CMK (cell line): ENCODE measurements around the gene NXN.
"Not testable (repeated sequence)": the region's sequence is repeated elsewhere in the genome, so short reads cannot be mapped to it uniquely, and the experiment has no call there.

ENCODE experiments used
- DNase-seq: peaks from one replicate; pipeline ENCODE4 v3.0.0-alpha.2; 2010; ENCODE audit warnings: low read depth

The NXN gene

DNA sequence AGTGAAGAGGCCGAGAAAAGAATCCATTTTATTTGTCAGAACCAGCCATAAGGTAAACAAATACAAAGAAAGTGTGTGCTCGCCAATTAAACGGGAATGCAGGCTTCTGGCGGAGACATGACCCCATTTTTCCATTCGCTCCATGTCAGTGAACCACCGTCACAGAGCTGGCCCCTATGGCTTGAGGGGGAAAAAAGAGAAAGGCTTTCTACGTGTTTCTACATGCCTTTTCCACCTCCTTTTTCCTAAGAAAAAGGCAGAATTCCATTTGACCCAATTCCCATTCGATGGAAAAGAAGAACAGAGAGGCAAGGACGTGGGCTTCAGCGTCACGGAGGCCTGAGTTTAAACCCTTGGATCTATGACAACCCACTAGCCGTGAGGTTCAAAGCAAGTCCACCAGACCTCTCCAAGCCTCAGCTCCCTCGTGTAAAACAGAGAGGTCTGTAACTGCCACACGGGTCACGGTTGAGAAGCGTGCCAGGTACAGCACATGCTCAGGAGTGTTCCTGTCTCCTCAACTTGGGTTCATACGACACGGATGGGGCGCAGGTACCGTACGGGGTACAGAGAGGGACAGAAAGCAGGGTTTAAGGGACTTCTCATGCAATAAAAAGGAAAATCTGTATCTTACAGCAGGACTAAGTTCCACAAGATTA, 91.9 kb downstream of the NXN start:
- no peak for DNase-seq

DNA sequence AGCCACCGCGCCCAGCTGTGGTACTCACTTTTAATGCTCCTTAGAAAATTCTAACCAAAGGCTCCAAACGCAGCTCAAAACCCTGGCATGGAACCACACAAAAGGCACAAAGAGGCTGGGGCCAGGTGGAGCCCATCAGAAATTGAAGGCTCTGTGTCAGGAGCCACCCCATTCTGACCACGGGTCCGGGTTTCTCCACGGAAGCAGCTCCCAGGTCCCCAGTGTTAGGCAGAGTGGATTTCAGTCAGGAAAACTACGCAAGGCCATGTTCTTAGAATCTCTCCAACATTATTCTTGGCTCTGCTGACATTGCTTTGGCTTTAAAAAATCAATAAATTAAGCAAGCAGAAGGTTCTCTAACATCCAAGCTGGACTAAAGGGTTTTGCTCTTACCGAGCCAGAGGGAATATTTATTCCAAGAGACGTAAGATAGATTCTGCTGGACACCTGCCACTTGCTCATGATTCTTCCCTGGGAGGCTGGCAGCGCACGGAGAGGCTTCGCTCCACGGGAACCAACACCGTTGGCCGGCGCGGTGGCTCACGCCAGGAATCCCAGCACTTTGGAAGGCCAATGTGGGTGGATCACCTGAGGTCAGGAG, 93.5 kb downstream of the NXN start:
- DNase-seq, result no peak

- DNase-seq, result no peak
These were observed 96.0 kb downstream of the NXN start for GRCh38 chr17:883586-883962.

GRCh38 chr17:882827-883585, 96.6 kb downstream of the NXN start:
- DNase-seq, result no peak

- no peak for DNase-seq
These were observed 97.8 kb downstream of the NXN start for GRCh38 chr17:881778-882177.

GRCh38 chr17:880443-881269, 98.9 kb downstream of the NXN start:
- DNase-seq, result no peak

GRCh38 chr17:879546-880442, 99.8 kb downstream of the NXN start:
- no peak for DNase-seq

- no peak for DNase-seq
These were observed 101.9 kb downstream of the NXN start for GRCh38 chr17:877630-878029.

GRCh38 chr17:876272-876671, 103.3 kb downstream of the NXN start:
- DNase-seq, result no peak

GRCh38 chr17:874590-874989, 105.0 kb downstream of the NXN start:
- not testable (repeated sequence) for DNase-seq

DNA sequence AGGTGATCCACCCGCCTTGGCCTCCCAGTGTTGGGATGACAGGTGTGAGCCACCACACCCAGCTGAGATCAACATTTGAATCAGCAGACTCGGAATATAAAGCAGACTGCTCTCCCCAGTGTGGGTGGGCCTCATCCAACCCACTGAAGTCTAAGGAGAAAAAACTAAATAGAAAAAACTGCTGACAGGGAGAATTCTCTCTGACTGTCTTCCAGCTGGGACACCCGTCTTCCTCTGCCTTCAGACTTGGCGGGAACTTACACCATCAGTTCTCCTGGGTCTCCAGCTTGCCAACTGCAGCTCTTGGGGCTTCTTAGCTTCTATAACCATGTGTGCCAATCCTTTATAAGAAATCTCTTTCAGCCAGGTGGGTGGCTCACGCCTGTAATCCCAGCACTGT, 106.7 kb downstream of the NXN start:
- no peak for DNase-seq

- no peak for DNase-seq
These were observed 107.6 kb downstream of the NXN start for GRCh38 chr17:871751-872519.

DNA sequence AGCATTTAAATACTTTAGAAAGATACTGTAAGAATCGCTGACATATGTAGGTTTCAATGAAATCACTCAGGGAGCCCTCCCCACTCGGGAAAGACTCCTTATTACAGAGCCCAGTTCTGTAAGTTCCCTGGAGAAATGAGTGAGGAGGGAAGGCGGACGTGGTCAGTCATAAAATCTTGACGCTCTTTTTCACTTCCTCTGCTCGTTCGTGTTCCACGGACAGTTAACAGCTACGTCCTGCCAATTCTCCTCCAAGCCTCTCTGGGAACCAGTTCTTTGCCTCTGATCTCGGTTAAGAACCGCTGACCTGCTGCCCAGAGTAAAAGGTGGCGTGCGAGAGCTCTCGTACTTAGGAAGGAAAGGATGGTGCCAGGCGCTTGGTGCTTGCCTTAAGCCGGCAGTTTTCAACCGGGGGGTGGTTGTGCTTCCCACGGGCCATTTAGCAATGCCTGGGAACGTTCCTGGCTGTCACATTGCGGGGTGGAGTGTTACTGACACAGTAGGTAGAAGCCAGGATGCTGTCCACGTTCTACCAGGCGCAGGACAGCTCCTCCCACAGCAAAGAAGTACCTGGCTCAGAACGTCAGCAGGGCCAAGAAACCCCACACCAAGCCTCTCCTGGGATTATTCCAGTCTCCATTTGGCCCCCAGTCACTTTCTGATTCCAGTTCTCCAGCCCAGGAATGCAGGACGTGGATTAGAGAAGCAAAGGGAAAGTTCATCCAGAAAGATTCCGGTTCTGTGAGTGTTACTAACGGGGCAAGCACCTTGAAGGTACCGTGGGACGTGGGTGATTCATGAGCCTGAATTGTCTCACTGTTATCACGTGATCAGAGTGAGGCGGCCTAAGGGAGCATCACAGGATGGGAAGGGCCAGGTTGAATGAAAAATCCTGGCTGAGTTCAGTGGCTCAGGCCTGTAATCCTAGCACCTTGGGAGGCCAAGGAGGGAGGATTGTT, 109.7 kb downstream of the NXN start:
- DNase-seq, result no peak

GRCh38 chr17:869086-869485, 110.5 kb downstream of the NXN start:
- no peak for DNase-seq

GRCh38 chr17:867896-868489, 111.6 kb downstream of the NXN start:
- no peak for DNase-seq

GRCh38 chr17:867238-867637, 112.3 kb downstream of the NXN start:
- DNase-seq, result not testable (repeated sequence)

DNA sequence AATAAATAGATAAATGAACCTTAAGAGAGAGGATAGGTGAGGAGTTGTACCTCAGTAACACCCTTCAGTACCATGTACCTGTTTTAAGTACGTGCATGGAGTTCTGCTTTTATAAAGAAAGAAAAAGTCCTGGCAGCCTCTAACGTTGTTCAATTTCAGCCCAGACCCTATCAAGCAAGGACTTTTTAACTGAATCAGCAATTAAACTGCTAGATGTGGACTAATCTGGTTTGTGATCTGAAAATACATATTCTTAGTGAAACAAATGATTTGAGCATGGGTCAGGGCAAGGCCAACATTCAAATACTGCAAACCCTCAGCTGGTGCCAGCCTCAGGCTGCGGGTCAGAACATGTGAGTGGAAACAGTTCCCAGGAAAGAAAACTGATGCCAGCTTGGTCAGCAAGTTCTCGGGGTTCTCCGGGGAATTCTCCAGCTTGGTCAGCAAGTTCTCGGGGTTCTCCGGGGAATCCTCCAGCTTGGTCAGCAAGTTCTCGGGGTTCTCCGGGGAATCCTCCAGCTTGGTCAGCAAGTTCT, 112.9 kb downstream of the NXN start:
- no peak for DNase-seq

GRCh38 chr17:864315-864714, 115.3 kb downstream of the NXN start:
- DNase-seq, result no peak

DNA sequence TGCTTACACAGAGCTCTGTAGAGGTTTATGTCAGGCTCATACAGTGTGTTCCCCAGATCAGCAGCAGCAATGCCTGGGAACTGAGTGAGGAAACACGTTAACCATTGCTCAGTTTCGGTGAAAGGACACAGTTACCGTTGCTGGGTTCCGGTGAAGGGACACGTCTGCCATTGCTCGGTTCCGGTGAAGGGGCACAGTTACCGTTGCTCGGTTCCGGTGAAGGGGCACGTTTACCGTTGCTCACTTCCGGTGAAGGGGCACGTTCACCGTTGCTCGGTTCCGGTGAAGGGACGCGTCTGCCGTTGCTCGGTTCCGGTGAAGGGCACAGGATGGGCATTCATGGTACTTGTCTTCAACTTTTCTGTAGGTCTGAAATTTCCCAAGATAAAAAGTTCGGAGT, 115.7 kb downstream of the NXN start:
- DNase-seq, result no peak
